ENCODE results near the gene CYP1A2. TPM values are rescaled to one million over a fixed set of nuclear protein-coding genes. Genes with fewer than 3 reads are reported as not detected.

The CYP1A2 gene
- total RNA-seq, 2 experiments from 2014 or later = not detected

DNA sequence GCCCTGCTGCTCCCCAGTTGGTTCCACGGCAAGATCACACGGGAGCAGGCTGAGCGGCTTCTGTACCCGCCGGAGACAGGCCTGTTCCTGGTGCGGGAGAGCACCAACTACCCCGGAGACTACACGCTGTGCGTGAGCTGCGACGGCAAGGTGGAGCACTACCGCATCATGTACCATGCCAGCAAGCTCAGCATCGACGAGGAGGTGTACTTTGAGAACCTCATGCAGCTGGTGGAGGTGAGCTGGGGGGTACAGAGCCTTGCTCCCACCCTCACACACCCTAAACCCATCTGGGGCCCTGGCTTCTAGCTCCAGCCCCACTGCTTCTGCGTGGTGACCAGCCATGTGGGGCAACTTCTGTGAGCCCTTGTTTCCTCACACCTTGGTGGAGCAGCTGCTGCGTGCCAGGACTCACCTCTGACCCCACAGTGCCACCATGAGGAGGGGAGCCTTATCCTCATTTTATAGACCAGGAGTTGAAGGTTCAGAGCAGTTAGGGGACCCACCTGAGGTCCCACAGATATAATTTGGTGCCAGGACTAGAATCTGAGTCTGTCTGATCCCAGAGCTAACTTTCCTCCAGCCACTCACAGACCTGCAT, 50.7 kb downstream of the CYP1A2 start:
- Mint-ChIP-seq H3K36me3 (ENCODE audit: low read depth) (peaks cover 79% of the 10 kb centered on the region), H3K27ac (peak overlapping the region; percentile 81), H3K4me3 (no peak overlapping the region), H3K9me3 (ENCODE audit: insufficient read depth) (no peaks in the 10 kb centered on the region), H3K27me3 (ENCODE audit: low read depth) (no peaks in the 10 kb centered on the region), H3K4me1 (ENCODE audit: low read depth) (peaks cover 62% of the 10 kb centered on the region)
- ATAC-seq (no peak), DNase-seq (peak; percentile 46)
- CTCF ChIA-PET = interaction anchor here (0.7 to 25.5 kb wide), 14 partner anchors 9 to 186 kb away, joined by 3 to 1683 read pairs (median 4); partner anchors contain the start of gene CSK
- POLR2A ChIA-PET = interaction anchor here (0.6 to 20.1 kb wide), 3 partner anchors 21 to 183 kb away, joined by 3 to 670 read pairs (median 4); partner anchors contain the start of gene CSK

DNA sequence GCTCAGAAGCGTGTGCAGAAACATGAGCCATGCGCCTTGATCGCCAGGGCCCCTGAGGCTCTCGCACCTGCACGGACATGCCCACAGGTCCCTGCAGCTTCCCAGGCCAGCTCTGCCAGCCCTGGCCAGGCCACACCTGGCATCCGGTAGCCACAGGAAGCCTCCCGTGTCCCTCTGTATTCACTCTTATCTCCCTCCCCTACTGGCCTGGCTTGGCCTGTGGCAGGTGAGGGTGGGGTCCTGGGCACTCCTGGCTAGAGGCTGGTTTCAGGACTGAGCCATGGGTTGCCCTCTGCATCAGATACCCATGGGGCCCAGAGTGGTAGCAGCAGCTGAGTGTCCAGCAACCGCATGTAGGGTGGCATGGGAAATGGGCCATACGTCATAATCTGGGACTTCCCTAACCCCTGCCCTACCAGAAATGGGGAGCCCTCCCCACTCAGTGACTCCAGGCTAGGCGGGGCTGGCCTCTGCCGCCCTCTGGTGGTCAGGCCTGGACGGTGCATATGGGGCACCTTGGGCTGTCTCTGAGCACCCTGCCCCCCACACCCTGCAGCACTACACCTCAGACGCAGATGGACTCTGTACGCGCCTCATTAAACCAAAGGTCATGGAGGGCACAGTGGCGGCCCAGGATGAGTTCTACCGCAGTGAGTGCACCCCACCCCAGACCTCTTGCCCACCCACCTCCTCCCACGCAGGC, 51.4 kb downstream of the CYP1A2 start:
- Mint-ChIP-seq H3K36me3 (ENCODE audit: low read depth) (peaks cover 79% of the 10 kb centered on the region), H3K4me3 (no peak overlapping the region), H3K4me1 (ENCODE audit: low read depth) (peaks cover 58% of the 10 kb centered on the region), H3K27me3 (ENCODE audit: low read depth) (no peaks in the 10 kb centered on the region), H3K9me3 (ENCODE audit: insufficient read depth) (no peaks in the 10 kb centered on the region), H3K27ac (peak overlapping the region; percentile 81)
- ATAC-seq (peak; percentile 91), DNase-seq (peak; percentile 90)
- ChIA-PET POLR2A (interaction anchor here (0.6 to 20.1 kb wide), 2 partner anchors 21 to 130 kb away, joined by 3 to 670 read pairs; partner anchors contain the start of gene CSK), CTCF (interaction anchor here (0.7 to 25.5 kb wide), 19 partner anchors 8 to 186 kb away, joined by 3 to 1683 read pairs (median 3); partner anchors contain the start of gene CSK)

GRCh38 chr15:74800559-74801094, 52.0 kb downstream of the CYP1A2 start:
- Mint-ChIP-seq H3K4me3 (no peak overlapping the region), H3K4me1 (ENCODE audit: low read depth) (peaks cover 53% of the 10 kb centered on the region), H3K36me3 (ENCODE audit: low read depth) (peaks cover 75% of the 10 kb centered on the region), H3K9me3 (ENCODE audit: insufficient read depth) (no peaks in the 10 kb centered on the region), H3K27me3 (ENCODE audit: low read depth) (no peaks in the 10 kb centered on the region), H3K27ac (peak overlapping the region; percentile 81)
- CTCF ChIA-PET = interaction anchor here (0.7 to 25.5 kb wide), 11 partner anchors 18 to 187 kb away, joined by 3 to 1683 read pairs (median 3); partner anchors contain the start of gene CSK
- ATAC-seq = no peak
- POLR2A ChIA-PET = interaction anchor here (20.1 kb wide), 1 partner anchor 22 kb away, joined by 670 read pairs; the partner anchor contains the start of gene CSK
- DNase-seq = no peak

- peaks cover 70% of the 10 kb centered on the region for H3K36me3 Mint-ChIP-seq (ENCODE audit: low read depth)
- CTCF ChIA-PET = interaction anchor here (1.0 to 25.5 kb wide), 7 partner anchors 8 to 184 kb away, joined by 3 to 1683 read pairs (median 5); partner anchors contain the start of gene CSK
- H3K27ac Mint-ChIP-seq = no peak overlapping the region
- peaks cover 52% of the 10 kb centered on the region for H3K4me1 Mint-ChIP-seq (ENCODE audit: low read depth)
- no peak for DNase-seq
- POLR2A ChIA-PET = interaction anchor here (20.1 kb wide), 1 partner anchor 23 kb away, joined by 670 read pairs; the partner anchor contains the start of gene CSK
- no peaks in the 10 kb centered on the region for H3K9me3 Mint-ChIP-seq (ENCODE audit: insufficient read depth)
- no peak overlapping the region for H3K4me3 Mint-ChIP-seq
- no peak for ATAC-seq
- no peaks in the 10 kb centered on the region for H3K27me3 Mint-ChIP-seq (ENCODE audit: low read depth)
Measured at GRCh38 chr15:74801311-74801997, 52.8 kb downstream of the CYP1A2 start.

GRCh38 chr15:74802290-74802689, 53.6 kb downstream of the CYP1A2 start:
- DNase-seq (no peak), ATAC-seq (no peak)
- Mint-ChIP-seq H3K36me3 (ENCODE audit: low read depth) (peaks cover 69% of the 10 kb centered on the region), H3K4me1 (ENCODE audit: low read depth) (peaks cover 55% of the 10 kb centered on the region), H3K27ac (no peak overlapping the region), H3K27me3 (ENCODE audit: low read depth) (no peaks in the 10 kb centered on the region), H3K9me3 (ENCODE audit: insufficient read depth) (no peaks in the 10 kb centered on the region), H3K4me3 (no peak overlapping the region)
- CTCF ChIA-PET = interaction anchor here (1.0 to 7.2 kb wide), 2 partner anchors 9 to 15 kb away, joined by 3 to 27 read pairs; no protein-coding TSS in a partner anchor
- POLR2A ChIA-PET = interaction anchor here (20.1 kb wide), 1 partner anchor 24 kb away, joined by 670 read pairs; the partner anchor contains the start of gene CSK

DNA sequence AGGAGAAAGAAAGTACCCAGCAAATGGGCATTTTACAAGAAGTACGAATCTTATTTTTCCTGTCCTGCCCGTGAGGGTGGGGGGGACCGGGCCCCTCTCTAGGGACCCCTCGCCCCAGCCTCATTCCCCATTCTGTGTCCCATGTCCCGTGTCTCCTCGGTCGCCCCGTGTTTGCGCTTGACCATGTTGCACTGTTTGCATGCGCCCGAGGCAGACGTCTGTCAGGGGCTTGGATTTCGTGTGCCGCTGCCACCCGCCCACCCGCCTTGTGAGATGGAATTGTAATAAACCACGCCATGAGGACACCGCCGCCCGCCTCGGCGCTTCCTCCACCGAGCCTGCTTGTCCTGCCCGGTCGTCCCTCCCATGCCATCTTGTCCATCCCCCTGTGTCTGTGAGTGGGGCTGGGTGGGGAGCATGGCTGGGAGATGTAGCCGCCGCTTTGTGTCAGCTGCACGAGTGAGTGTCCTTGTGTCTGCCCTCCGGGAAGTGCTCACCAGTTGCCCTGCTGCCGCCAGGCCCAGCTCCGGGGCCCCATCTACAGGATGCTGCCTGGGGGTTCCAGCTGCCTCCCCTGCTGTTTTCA, 54.3 kb downstream of the CYP1A2 start:
- no peak overlapping the region for H3K4me3 Mint-ChIP-seq
- CTCF ChIA-PET = interaction anchor here (7.2 kb wide), 1 partner anchor 9 kb away, joined by 27 read pairs; no protein-coding TSS in a partner anchor

DNA sequence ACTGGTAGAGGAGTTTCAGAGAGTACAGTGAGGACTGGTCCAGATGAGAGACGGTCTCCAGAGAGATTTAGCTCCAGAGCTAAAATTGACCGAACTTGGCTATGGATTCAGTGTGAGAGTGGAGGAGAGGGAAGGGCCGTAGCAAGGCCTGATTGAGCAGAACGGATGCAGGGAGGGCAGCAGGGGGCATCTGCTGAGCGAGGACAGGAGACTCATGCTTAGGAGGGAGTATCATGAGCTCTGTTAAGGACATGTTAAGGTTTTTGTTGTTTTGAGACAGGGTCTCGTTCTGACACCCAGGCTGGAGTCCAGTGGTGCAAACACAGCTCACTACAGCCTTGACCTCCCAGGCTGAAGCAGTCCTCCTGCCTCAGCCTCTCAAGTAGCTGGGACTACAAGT, 56.3 kb downstream of the CYP1A2 start:
- Mint-ChIP-seq H3K36me3 (ENCODE audit: low read depth) (peaks cover 45% of the 10 kb centered on the region), H3K4me3 (no peak overlapping the region), H3K27ac (peak overlapping the region; percentile 61), H3K9me3 (ENCODE audit: insufficient read depth) (no peaks in the 10 kb centered on the region), H3K27me3 (ENCODE audit: low read depth) (peaks cover 5% of the 10 kb centered on the region), H3K4me1 (ENCODE audit: low read depth) (peaks cover 33% of the 10 kb centered on the region)
- DNase-seq (no peak), ATAC-seq (no peak)
- ChIA-PET CTCF (interaction anchor here (0.8 to 7.2 kb wide), 5 partner anchors 11 to 33 kb away, joined by 3 to 27 read pairs (median 7); no protein-coding TSS in a partner anchor), POLR2A (interaction anchor here (1.0 to 1.2 kb wide), 4 partner anchors 12 to 28 kb away, joined by 3 to 4 read pairs (median 4); no protein-coding TSS in a partner anchor)

More for the DNA sequence above, 54.3 kb downstream of the CYP1A2 start:
- ATAC-seq = no peak
- no peaks in the 10 kb centered on the region for H3K9me3 Mint-ChIP-seq (ENCODE audit: insufficient read depth)
- POLR2A ChIA-PET = no interaction called here
- no peak overlapping the region for H3K27ac Mint-ChIP-seq
- peaks cover 62% of the 10 kb centered on the region for H3K36me3 Mint-ChIP-seq (ENCODE audit: low read depth)
- no peak for DNase-seq
- no peaks in the 10 kb centered on the region for H3K27me3 Mint-ChIP-seq (ENCODE audit: low read depth)
- H3K4me1 Mint-ChIP-seq (ENCODE audit: low read depth) = peaks cover 52% of the 10 kb centered on the region

Small RNA genes lying within 50 kb of the gene (microRNA-seq; reads per million reads assigned to microRNA genes)
- gene MIR4513 = not detected

Other genes with a start within 250 kb of the CYP1A2 start
- 10 to 100 TPM; 39.8 to 40.1 TPM for gene ARID3B, start 207.6 kb upstream of the CYP1A2 start, total RNA-seq
- gene CLK3, start 133.0 kb upstream of the CYP1A2 start, total RNA-seq = 100 to 1,000 TPM; 125 to 128 TPM
- gene EDC3, start 52.8 kb upstream of the CYP1A2 start, total RNA-seq = 10 to 100 TPM; 40.4 to 41.6 TPM
- gene CYP1A1, start 23.3 kb upstream of the CYP1A2 start, total RNA-seq = 1 to 10 TPM; 4.7 to 4.8 TPM
- gene CSK, start 33.2 kb downstream of the CYP1A2 start, total RNA-seq = 100 to 1,000 TPM; 314 to 330 TPM
- 1 to 10 TPM in 1 of 2 experiments, under 1 TPM in 1; 0.47 to 1.0 TPM for gene LMAN1L, start 64.0 kb downstream of the CYP1A2 start, total RNA-seq
- not detected for gene CPLX3, start 77.8 kb downstream of the CYP1A2 start, total RNA-seq
- gene ULK3, start 94.3 kb downstream of the CYP1A2 start, total RNA-seq = 10 to 100 TPM; 56.9 to 58.0 TPM
- gene SCAMP2, start 124.5 kb downstream of the CYP1A2 start, total RNA-seq = 100 to 1,000 TPM in 1 of 2 experiments, 10 to 100 TPM in 1; 96.9 to 105 TPM
- gene MPI, start 141.2 kb downstream of the CYP1A2 start, total RNA-seq = 10 to 100 TPM; 55.7 to 56.7 TPM
- 10 to 100 TPM; 61.3 to 72.5 TPM for gene FAM219B, start 158.0 kb downstream of the CYP1A2 start, total RNA-seq
- 100 to 1,000 TPM; 305 to 313 TPM for gene COX5A, start 189.2 kb downstream of the CYP1A2 start, total RNA-seq
- gene RPP25, start 207.9 kb downstream of the CYP1A2 start, total RNA-seq = 1 to 10 TPM; 6.5 to 7.2 TPM
- gene SCAMP5, start 246.7 kb downstream of the CYP1A2 start, total RNA-seq = 1 to 10 TPM; 1.1 TPM

Measured in activated CD8-positive, alpha-beta T cell treated with anti-CD3 and anti-CD28 coated beads, Interleukin-2, amount 10 ng/mL, durations not matched to agents 7 days and 5 days (primary cell).